Large intestine (tissue), 3 donors: ENCODE data around the gene BABAM2. TPM values are rescaled to one million over a fixed set of nuclear protein-coding genes. Genes with fewer than 3 reads are reported as not detected.
A peak's percentile ranks its signal among the peaks of the same experiment; 100 is the strongest.

Experiments
- DNase-seq, 2 donors: peaks; one replicate each; pipeline versions ENCODE4 v3.0.0 to v3.0.0-alpha.2; 2013
- H3K27ac ChIP-seq: one replicate; pipeline ENCODE4 v1.5.1; 2013; ENCODE audit warnings: low read length
- H3K27me3 ChIP-seq: 2 replicates; pipeline ENCODE4 v1.6.1; 2013; ENCODE audit warnings: low read length; ENCODE audit not compliant: control insufficient read depth, insufficient read depth
- H3K36me3 ChIP-seq: 2 replicates; pipeline ENCODE4 v1.6.1; 2013; ENCODE audit warnings: low read length; ENCODE audit not compliant: control insufficient read depth, insufficient read depth
- H3K4me1 ChIP-seq: one replicate; pipeline ENCODE4 v1.6.1; 2013; ENCODE audit warnings: low read length; ENCODE audit not compliant: control insufficient read depth, insufficient read depth
- H3K4me3 ChIP-seq: one replicate; pipeline ENCODE4 v1.5.1; 2013; ENCODE audit warnings: low read length
- H3K9me3 ChIP-seq: one replicate; pipeline ENCODE4 v1.6.1; 2013; ENCODE audit warnings: mild to moderate bottlenecking, low read depth, low read length, moderate library complexity; ENCODE audit not compliant: control insufficient read depth
- WGBS: methylation state at CpG from one replicate; pipeline ENCODE4 v1.1.5; 2013; ENCODE audit warnings: low lambda C conversion rate; ENCODE audit not compliant: insufficient coverage; 5-methylcytosine and 5-hydroxymethylcytosine counted together
- polyA plus RNA-seq: library from polyadenylated mRNA; unstranded; fragments of 120-200 nt; gene quantifications from one replicate; pipeline ENCODE4 v1.2.1, GENCODE V29; 2013

BABAM2 gene
- polyA plus RNA-seq, 1 donor: 32.0 TPM

DNA sequence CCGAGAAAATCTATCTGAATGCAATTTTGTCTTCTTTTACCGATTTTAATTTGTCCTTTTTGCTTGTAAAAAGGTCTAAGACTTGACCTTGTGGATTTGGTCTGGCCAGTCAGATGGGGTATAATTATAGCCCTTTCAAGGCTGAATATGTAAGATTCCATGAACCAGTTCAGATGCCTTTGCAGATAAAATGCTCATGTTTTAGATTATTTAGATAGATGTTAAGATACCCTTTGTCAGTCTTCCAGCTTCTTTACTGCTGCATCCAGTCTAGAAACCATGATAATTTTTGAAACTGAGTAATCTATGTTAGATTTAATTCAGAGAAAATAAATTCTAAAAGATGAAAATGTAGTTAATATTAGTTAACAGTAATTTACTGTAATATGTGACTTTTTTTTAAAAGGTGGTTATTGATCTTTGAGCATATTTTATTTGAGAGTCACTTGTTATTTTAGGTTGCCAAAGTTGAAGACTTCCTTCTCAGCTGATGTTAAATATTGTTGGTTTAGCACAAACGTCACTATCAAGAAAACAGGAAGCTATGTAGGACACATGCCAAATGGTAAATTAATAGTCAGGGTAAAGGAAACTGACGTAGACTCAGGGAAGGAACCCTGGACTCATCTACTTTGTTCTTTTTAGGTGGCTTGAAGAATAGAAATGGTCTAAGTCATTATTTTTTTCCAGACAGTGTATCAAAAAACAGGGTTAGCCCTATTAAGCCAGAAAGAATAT, 29.8 kb downstream of the BABAM2 start:
- no peaks in the 10 kb centered on the region for H3K27me3 ChIP-seq
- WGBS: no CpG with 5 or more reads among the region's 4 CpGs
- DNase-seq: peak in 1 of 2 donors; percentile 50
- H3K27ac ChIP-seq: no peak overlapping the region
- no peaks in the 10 kb centered on the region for H3K9me3 ChIP-seq
- no peak overlapping the region for H3K4me3 ChIP-seq
- H3K4me1 ChIP-seq: peaks cover 7% of the 10 kb centered on the region
- H3K36me3 ChIP-seq: no peaks in the 10 kb centered on the region

DNA sequence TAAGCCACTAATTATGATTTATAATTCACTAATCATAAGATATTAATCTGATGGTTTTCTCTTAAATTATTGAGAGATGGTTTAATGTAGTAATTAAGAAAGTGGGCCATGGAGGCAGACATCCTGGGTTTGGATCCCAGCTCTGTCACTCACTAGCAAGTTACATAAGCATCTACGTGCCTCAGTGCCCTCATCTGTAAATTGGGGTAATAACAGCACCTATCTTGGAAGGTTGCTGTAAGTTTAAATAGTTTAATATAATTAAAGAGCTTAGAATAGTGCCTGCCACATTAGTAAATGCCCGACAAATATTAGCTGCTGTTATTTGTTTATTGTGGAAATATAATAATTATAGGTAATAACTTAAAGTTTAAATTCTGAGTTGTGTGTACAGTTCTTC, 30.9 kb downstream of the BABAM2 start:
- no peaks in the 10 kb centered on the region for H3K36me3 ChIP-seq
- WGBS: 100% methylated on average over 1 of the region's 2 CpGs
- peaks cover 9% of the 10 kb centered on the region for H3K4me1 ChIP-seq

DNA sequence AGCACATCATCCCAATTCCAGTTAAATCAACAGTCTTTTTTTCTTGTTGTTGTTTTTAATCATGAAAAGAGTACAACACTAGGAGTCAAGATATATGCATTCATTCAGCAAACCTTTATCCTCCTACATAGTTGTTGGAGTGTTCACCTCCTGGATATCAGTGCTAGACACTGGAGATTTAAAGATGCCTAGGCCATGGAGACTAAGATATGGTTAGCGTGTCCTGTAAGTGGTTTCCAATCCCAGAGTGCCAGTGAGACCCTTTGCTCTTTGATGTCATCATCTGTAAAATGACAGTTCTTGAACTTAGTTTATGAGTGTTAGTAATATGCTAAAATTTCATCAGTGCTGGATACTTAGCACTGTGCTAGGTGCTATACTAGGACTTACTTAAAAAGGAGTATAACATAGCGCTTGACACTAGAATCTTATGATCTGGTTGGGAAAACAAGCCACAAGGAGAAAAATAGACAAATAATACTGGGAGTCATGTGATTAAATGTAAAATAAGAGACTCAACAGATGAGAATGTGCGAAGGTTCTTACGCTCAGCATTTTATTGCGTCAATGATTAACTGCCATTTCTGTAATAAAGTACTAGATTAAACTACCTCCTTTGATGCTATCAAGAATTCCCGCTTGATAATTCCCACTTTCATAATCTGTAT, 31.5 kb downstream of the BABAM2 start:
- H3K4me3 ChIP-seq: no peak overlapping the region
- no peaks in the 10 kb centered on the region for H3K36me3 ChIP-seq
- peak; percentile 29 to 68 for DNase-seq
- H3K4me1 ChIP-seq: peaks cover 9% of the 10 kb centered on the region
- H3K27ac ChIP-seq: peak overlapping the region; percentile 63
- H3K27me3 ChIP-seq: no peaks in the 10 kb centered on the region
- 24% methylated on average over 5 of the region's 6 CpGs for WGBS
- no peaks in the 10 kb centered on the region for H3K9me3 ChIP-seq

More for the DNA sequence above, 30.9 kb downstream of the BABAM2 start:
- Histone ChIP-seq H3K27ac (peak overlapping the region; percentile 63), H3K27me3 (no peaks in the 10 kb centered on the region), H3K4me3 (no peak overlapping the region), H3K9me3 (no peaks in the 10 kb centered on the region)
- no peak for DNase-seq

DNA sequence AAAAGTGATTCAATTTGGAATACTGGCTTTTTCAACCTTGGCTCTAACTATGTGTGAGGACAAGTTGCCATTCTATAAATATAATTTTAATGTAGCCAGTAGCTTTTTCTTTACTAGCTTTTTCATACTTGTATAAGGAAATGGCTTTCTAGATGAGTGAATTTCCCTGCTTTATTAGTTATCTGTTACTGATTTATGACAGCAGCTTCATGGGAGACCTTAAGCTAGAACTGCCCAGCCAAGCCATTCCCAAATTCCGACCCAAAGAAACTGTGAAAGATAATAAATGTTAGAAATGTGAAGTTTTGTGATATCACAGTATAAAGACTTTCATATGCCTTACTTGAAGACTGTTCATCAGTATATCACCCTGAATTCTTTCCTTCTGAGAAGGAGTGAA, 32.3 kb downstream of the BABAM2 start:
- DNase-seq: no peak
- no peaks in the 10 kb centered on the region for H3K27me3 ChIP-seq
- no CpG with 5 or more reads among the region's 1 CpG for WGBS
- H3K9me3 ChIP-seq: no peaks in the 10 kb centered on the region
- H3K4me3 ChIP-seq: no peak overlapping the region
- peak overlapping the region; percentile 63 for H3K27ac ChIP-seq
- H3K36me3 ChIP-seq: no peaks in the 10 kb centered on the region
- peaks cover 9% of the 10 kb centered on the region for H3K4me1 ChIP-seq

DNA sequence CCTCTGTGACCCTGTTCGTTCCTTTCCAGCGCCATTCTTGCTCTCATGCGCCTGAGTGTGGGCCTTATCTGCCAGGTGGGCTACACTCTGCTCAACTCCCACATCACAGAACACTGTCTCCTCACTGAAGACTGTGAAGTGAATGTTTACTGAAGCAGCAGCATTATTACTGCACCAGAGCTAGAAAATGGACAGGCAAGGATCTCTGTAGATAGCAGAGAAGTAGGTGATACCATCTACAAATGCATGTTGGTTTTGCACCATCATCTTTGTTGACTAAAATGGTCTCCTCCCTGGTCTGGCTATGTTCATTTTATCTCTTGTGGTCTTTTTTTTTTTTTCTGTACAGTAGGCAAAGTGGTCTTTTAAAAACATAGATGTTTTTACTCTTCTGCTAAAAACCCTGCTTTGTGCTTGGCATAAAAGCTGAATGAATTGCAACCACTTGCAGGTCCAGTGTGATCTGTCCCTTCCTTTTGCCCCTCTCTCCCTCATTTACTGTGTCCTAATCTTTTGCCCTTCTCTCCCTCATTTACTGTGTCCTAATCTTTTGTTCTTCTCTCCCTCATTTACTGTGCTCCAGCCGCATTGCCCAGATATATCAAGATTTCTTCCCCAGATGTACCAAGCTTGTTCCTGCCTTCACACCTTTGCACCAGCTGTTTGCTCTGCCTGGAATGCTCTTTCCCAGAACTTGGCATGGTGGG, 35.4 kb downstream of the BABAM2 start:
- Histone ChIP-seq H3K36me3 (no peaks in the 10 kb centered on the region), H3K4me1 (peaks cover 25% of the 10 kb centered on the region), H3K4me3 (no peak overlapping the region), H3K27me3 (no peaks in the 10 kb centered on the region), H3K27ac (no peak overlapping the region), H3K9me3 (no peaks in the 10 kb centered on the region)
- peak in 1 of 2 donors; percentile 14 for DNase-seq
- 0% methylated on average over 1 of the region's 4 CpGs for WGBS

DNA sequence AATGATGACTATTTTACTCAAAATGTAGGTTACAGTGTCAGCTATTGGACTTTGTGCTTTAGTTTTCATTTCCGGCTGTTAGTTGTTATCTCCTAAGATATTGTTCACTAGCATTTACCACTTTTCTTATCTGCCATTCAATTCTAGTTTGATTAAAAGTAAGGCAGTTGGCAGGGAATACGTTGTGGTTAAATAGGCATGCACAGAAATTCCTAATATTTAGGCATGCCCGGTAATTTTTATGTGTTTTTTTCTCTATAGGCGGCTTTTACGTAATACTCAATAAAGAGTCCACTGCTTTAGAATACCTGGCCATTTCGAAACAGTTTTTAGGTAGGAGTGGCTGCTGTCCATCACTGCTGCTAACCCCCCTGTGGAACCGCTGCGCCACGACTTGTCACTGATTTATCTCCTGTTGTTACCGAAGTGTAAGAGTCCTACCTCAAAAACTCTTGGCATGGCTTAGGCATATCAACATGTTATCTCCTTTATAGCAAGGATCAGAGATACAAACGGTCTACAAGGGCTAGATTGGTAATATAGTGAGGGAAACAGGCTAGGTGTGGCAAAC, 39.5 kb downstream of the BABAM2 start:
- Histone ChIP-seq H3K4me1 (peaks cover 27% of the 10 kb centered on the region), H3K27ac (peak overlapping the region; percentile 68), H3K27me3 (no peaks in the 10 kb centered on the region), H3K36me3 (no peaks in the 10 kb centered on the region), H3K9me3 (no peaks in the 10 kb centered on the region), H3K4me3 (no peak overlapping the region)
- 45% methylated on average over 2 of the region's 11 CpGs for WGBS
- DNase-seq: peak; percentile 42 to 86

DNA sequence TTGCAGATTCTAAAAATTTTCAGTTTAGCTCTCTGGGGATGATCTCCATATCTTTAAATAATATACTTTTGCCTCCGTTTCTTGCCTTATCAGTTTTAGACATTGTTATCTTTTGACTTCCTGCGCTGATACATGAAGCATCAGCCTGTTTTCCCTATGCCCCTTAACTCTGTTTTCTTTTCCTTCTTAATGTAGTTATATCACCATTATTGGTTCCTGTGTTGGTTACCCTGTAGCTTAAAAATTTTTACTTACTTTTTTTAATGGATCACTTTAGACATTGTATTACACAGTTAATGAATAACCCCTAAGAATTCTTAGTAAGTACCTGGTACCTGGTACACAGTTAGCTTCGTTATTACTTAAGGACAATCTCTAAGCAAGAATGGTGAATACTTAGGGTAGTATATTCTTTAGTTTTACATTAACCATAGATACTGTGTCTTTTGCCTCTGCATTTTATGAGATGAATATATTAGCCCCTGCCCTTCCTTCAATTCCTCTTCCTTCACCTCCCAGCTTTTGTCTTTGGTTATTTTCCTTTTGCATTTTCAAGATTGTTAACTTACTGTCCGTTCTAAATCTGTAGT, 40.9 kb downstream of the BABAM2 start:
- Histone ChIP-seq H3K4me3 (no peak overlapping the region), H3K27me3 (no peaks in the 10 kb centered on the region), H3K36me3 (no peaks in the 10 kb centered on the region), H3K9me3 (no peaks in the 10 kb centered on the region), H3K27ac (peak overlapping the region; percentile 68), H3K4me1 (peaks cover 31% of the 10 kb centered on the region)
- 15% methylated on average over 2 of the region's 4 CpGs for WGBS
- peak in 1 of 2 donors; percentile 65 for DNase-seq

DNA sequence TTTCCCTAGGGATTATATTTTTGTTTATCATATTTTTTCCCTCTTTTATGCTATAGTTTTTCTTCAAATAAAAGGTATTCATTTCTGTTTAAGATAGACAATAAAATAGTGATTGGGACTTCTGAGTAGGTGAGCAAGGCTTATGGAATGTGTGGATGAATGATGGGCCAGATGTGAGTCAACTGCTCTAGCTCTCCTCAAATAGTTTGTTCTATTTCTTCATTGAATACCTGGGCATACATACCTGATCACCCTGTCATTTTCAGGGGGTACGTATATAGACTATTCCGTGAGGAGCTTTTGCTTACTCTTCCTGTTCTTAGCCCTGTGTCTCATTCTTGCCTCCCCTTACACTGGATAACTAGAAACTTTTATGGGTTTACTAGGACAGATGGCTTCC, 41.9 kb downstream of the BABAM2 start:
- peak overlapping the region; percentile 68 for H3K27ac ChIP-seq
- H3K36me3 ChIP-seq: no peaks in the 10 kb centered on the region
- peaks cover 31% of the 10 kb centered on the region for H3K4me1 ChIP-seq
- H3K27me3 ChIP-seq: no peaks in the 10 kb centered on the region
- no peak overlapping the region for H3K4me3 ChIP-seq
- H3K9me3 ChIP-seq: no peaks in the 10 kb centered on the region
- peak in 1 of 2 donors; percentile 21 for DNase-seq
- WGBS: no CpG with 5 or more reads among the region's 2 CpGs

DNA sequence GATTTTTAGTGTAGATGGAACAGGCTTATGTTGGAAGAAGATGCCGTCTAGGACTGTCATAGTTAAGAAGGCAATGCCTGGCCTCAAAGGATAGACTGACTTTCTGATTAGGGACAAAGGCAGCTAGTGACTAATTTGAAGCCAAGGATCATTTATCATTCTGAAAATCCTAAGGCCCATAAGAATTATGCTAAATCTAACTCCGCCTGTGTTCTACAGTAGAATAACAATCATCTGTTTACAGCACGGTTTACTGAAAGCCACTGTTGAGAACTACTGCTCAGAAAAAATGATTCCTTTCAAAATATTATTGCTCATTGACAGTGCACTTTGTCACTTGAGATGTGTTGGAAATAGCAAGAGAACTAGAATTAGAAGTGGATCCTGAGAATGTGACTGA, 44.5 kb downstream of the BABAM2 start:
- no peak overlapping the region for H3K4me3 ChIP-seq
- H3K36me3 ChIP-seq: no peaks in the 10 kb centered on the region
- H3K9me3 ChIP-seq: no peaks in the 10 kb centered on the region
- 86% methylated on average over 1 of the region's 3 CpGs for WGBS
- no peak for DNase-seq
- peaks cover 24% of the 10 kb centered on the region for H3K4me1 ChIP-seq
- no peak overlapping the region for H3K27ac ChIP-seq
- no peaks in the 10 kb centered on the region for H3K27me3 ChIP-seq

DNA sequence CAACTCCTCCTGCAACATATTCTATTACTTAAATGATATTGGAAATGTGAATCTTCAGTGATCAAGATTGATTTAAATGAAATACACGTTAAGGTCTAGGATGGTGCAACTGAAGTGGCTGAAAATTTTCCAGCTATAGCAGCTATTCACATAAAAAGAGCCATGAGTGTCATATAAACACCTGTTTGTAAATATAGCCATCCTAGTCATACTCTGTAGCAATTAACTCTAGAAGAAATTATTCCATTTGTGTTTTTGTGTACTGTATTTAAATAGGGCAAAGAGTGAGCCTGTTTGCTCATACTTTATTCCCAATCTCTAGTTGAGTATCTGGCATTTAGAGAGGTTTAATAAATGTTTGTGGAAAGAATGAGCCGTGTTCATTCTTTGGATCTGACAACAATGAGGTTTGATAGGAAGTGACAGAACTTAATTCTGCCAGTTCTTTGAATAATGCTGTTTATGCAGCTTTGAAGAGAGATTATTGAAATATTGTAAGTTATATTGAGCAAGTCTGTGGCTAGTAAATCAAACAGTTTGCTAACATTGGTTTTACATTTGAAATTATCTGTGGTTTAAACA, 49.7 kb downstream of the BABAM2 start:
- peaks cover 12% of the 10 kb centered on the region for H3K4me1 ChIP-seq
- WGBS: 80% methylated on average over 1 of the region's 2 CpGs
- no peak for DNase-seq
- no peaks in the 10 kb centered on the region for H3K27me3 ChIP-seq
- no peaks in the 10 kb centered on the region for H3K36me3 ChIP-seq
- H3K4me3 ChIP-seq: no peak overlapping the region
- H3K9me3 ChIP-seq: no peaks in the 10 kb centered on the region
- H3K27ac ChIP-seq: no peak overlapping the region
